ENCODE measurements around the gene SLC16A10.

SLC16A10 gene

DNA sequence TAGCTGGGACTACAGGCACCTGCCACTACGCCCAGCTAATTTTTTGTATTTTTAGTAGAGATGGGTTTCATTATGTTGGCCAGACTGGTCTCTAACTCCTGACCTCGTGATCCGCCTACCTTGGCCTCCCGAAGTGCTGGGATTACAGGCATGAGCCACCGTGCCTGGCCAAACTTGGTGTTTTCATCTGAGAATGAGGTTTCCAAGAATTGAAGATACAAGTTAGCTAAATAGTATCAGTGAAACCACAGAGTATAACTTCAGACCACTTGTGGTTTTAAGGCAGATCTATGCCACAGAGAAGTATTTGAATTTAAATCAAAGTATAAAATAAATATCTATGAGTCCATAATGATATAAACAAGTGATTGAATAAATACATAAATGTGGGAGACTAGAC is 70.1 kb downstream of the SLC16A10 start:
- no peaks in the 10 kb centered on the region for H3F3A ChIP-seq (ENCODE audit: insufficient read depth, low read length)
- H3K27ac ChIP-seq (ENCODE audit: low read depth, low read length, poor library complexity, severe bottlenecking): no peak overlapping the region
- no peaks in the 10 kb centered on the region for H3K27me3 ChIP-seq (ENCODE audit: insufficient read depth, low read length)
- no peaks in the 10 kb centered on the region for H3K4me1 ChIP-seq (ENCODE audit: insufficient read depth, low read length, severe bottlenecking)
- H3K9me3 ChIP-seq (ENCODE audit: low read length): peaks cover under 1% of the 10 kb centered on the region; the same call in 1 of the 2 replicates
- no peaks in the 10 kb centered on the region for H3K79me2 ChIP-seq (ENCODE audit: insufficient read depth, low read length)
- H4K20me1 ChIP-seq (ENCODE audit: insufficient read depth, low read length): no peaks in the 10 kb centered on the region
- H3K4me2 ChIP-seq (ENCODE audit: low read length): no peak overlapping the region
- no peaks in the 10 kb centered on the region for H3K36me3 ChIP-seq (ENCODE audit: insufficient read depth, low read length)
- no peak overlapping the region for H3K4me3 ChIP-seq (ENCODE audit: low read depth, low read length, poor library complexity, severe bottlenecking)
- H3K9me2 ChIP-seq (ENCODE audit: low read depth, low read length): no peaks in the 10 kb centered on the region
- no peak overlapping the region for H3K9ac ChIP-seq (ENCODE audit: low read length)
- H2AFZ ChIP-seq (ENCODE audit: low read length): no peak overlapping the region
- TF ChIP-seq, protein P1, sequence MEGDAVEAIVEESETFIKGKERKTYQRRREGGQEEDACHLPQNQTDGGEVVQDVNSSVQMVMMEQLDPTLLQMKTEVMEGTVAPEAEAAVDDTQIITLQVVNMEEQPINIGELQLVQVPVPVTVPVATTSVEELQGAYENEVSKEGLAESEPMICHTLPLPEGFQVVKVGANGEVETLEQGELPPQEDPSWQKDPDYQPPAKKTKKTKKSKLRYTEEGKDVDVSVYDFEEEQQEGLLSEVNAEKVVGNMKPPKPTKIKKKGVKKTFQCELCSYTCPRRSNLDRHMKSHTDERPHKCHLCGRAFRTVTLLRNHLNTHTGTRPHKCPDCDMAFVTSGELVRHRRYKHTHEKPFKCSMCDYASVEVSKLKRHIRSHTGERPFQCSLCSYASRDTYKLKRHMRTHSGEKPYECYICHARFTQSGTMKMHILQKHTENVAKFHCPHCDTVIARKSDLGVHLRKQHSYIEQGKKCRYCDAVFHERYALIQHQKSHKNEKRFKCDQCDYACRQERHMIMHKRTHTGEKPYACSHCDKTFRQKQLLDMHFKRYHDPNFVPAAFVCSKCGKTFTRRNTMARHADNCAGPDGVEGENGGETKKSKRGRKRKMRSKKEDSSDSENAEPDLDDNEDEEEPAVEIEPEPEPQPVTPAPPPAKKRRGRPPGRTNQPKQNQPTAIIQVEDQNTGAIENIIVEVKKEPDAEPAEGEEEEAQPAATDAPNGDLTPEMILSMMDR (IDR thresholded peaks at IDR 0.05; ENCODE audit: low read length): no peak

DNA sequence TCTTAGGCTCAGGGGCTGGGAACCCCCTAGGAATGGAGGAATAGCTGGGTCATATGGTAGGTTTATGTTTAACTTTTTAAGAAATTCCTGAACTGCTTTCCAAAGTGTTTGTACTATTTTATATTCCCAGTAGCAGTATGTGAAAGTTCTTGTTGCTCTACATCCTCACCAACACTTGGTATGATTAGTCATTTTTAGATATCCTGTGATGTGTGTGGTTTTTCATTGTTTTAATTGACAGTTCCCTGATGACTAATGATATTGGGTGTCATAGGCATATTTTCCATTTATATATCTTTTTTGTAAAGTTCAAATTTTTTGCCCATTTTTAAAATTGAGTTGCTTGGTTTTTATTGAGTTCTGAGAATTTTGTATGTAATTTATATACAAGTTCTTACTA is 72.3 kb downstream of the SLC16A10 start:
- Histone ChIP-seq H4K20me1 (ENCODE audit: insufficient read depth, low read length) (no peaks in the 10 kb centered on the region), H3K27ac (ENCODE audit: low read depth, low read length, poor library complexity, severe bottlenecking) (no peak overlapping the region), H3K9me3 (ENCODE audit: low read length) (peaks cover 5% of the 10 kb centered on the region; the same call in 1 of the 2 replicates), H3K4me1 (ENCODE audit: insufficient read depth, low read length, severe bottlenecking) (no peaks in the 10 kb centered on the region), H3K9ac (ENCODE audit: low read length) (no peak overlapping the region), H3K36me3 (ENCODE audit: insufficient read depth, low read length) (no peaks in the 10 kb centered on the region), H2AFZ (ENCODE audit: low read length) (no peak overlapping the region), H3F3A (ENCODE audit: insufficient read depth, low read length) (no peaks in the 10 kb centered on the region), H3K9me2 (ENCODE audit: low read depth, low read length) (no peaks in the 10 kb centered on the region), H3K4me2 (ENCODE audit: low read length) (no peak overlapping the region), H3K4me3 (ENCODE audit: low read depth, low read length, poor library complexity, severe bottlenecking) (no peak overlapping the region), H3K27me3 (ENCODE audit: insufficient read depth, low read length) (no peaks in the 10 kb centered on the region), H3K79me2 (ENCODE audit: insufficient read depth, low read length) (no peaks in the 10 kb centered on the region)
- TF ChIP-seq, protein P1 (IDR thresholded peaks at IDR 0.05; ENCODE audit: low read length): no peak
- TF ChIP-seq EZH2 (IDR thresholded peaks at IDR 0.05; ENCODE audit: borderline replicate concordance, low read length): no peak

DNA sequence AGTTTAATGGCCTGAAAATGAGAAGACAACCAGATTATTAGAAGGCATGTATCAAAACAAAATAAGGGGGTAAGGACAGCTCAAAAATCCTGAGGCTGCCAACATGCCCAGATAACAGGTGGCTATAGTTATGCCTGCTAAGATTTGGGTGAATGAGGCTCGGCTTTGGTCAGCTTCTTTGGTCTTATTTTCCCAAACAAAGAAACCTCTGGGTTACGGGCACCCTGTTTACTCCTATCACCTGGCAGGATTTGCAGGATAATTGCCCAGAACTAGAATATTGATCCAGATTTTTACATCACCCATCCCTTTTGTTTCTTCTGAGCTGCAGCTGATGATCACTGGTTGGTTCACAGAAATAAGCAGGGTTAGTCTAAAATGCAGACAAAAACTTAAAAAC is 74.3 kb downstream of the SLC16A10 start:
- Histone ChIP-seq H2AFZ (ENCODE audit: low read length) (no peak overlapping the region), H3K9ac (ENCODE audit: low read length) (no peak overlapping the region), H4K20me1 (ENCODE audit: insufficient read depth, low read length) (no peaks in the 10 kb centered on the region), H3K9me3 (ENCODE audit: low read length) (peaks cover 5% of the 10 kb centered on the region; the same call in 1 of the 2 replicates), H3K4me2 (ENCODE audit: low read length) (no peak overlapping the region), H3K27ac (ENCODE audit: low read depth, low read length, poor library complexity, severe bottlenecking) (no peak overlapping the region), H3K36me3 (ENCODE audit: insufficient read depth, low read length) (no peaks in the 10 kb centered on the region), H3K79me2 (ENCODE audit: insufficient read depth, low read length) (no peaks in the 10 kb centered on the region), H3K27me3 (ENCODE audit: insufficient read depth, low read length) (no peaks in the 10 kb centered on the region), H3K9me2 (ENCODE audit: low read depth, low read length) (no peaks in the 10 kb centered on the region), H3F3A (ENCODE audit: insufficient read depth, low read length) (no peaks in the 10 kb centered on the region), H3K4me3 (ENCODE audit: low read depth, low read length, poor library complexity, severe bottlenecking) (no peak overlapping the region), H3K4me1 (ENCODE audit: insufficient read depth, low read length, severe bottlenecking) (no peaks in the 10 kb centered on the region)
- TF ChIP-seq EZH2 (IDR thresholded peaks at IDR 0.05; ENCODE audit: borderline replicate concordance, low read length): no peak
- TF ChIP-seq, protein P1 (IDR thresholded peaks at IDR 0.05; ENCODE audit: low read length): no peak
